GM12878 (cell line): ENCODE measurements around the gene MFN2. TPM values are rescaled to one million over a fixed set of nuclear protein-coding genes. Genes with fewer than 3 reads are reported as not detected.

ENCODE experiments used
- ATAC-seq: fragments of 200-7000 bp; cut with Tn5 transposase; 3 replicates; pipeline ENCODE4 v1.9.1; 2020; ENCODE audit warnings: mild to moderate bottlenecking, moderate library complexity
- BruUV-seq: library from RNA; stranded (reverse); fragments of 400-500 nt; replicated peaks from 2 replicates; lab custom pipeline; 2021; lab: Mats Ljungman, UMichigan
- CTCF ChIA-PET: fragments of 300-600 bp; sonication (Branson Sonifier 250); formaldehyde crosslinking; extraction: SDS; loops from one replicate; lab custom pipeline; 2021; ENCODE audit warnings: inconsistent platforms; lab: Yijun Ruan, JAX
- POLR2A ChIA-PET: fragments of 350-600 bp; formaldehyde crosslinking; extraction: SDS; loops from one replicate; lab custom pipeline; 2021; ENCODE audit warnings: inconsistent platforms; lab: Charles Lee
- RAD21 ChIA-PET: fragments of 300-600 bp; sonication (Branson Sonifier 250); formaldehyde crosslinking; loops from one replicate; lab custom pipeline; 2023; ENCODE audit warnings: antibody characterized with exemption; ENCODE audit not compliant: unreplicated experiment; lab: Charles Lee
- SMC1A ChIA-PET: fragments of 300-600 bp; sonication (Branson Sonifier 250); formaldehyde crosslinking; loops from one replicate; lab custom pipeline; 2023; ENCODE audit not compliant: unreplicated experiment, uncharacterized antibody; lab: Charles Lee
- DNase-seq: peaks from one replicate; pipeline ENCODE4 v3.0.0-alpha.2; 2011; ENCODE audit warnings: low read depth, low spot score
- FAIRE-seq: peaks from 3 replicates; lab custom pipeline; 2011; peaks lifted over from hg19 to GRCh38; lab: Jason Lieb, UNC
- H2AFZ ChIP-seq: 2 replicates; pipeline ENCODE4 v1.6.0; 2011; ENCODE audit warnings: low read depth, low read length, control low read depth; ENCODE audit not compliant: control insufficient read depth
- H3K27ac ChIP-seq: 2 replicates; pipeline ENCODE4 v1.5.1; 2011; ENCODE audit warnings: control low read depth; ENCODE audit not compliant: control insufficient read depth, insufficient read depth
- H3K27me3 ChIP-seq, 2 experiments: replicated peaks in 1 of 2; 2 replicates each; pipeline versions ENCODE4 v1.6.0 to v1.6.1; 2011; ENCODE audit warnings: low read length in 1 of 2; ENCODE audit not compliant: control insufficient read depth in 2 of 2, insufficient read depth in 2 of 2
- H3K36me3 ChIP-seq, 2 experiments: 2 replicates each; pipeline ENCODE4 v1.5.1; 2011; ENCODE audit warnings: low read length in 1 of 2; ENCODE audit not compliant: control insufficient read depth in 2 of 2, insufficient read depth in 2 of 2
- H3K4me1 ChIP-seq: 2 replicates; pipeline ENCODE4 v1.6.1; 2011; ENCODE audit warnings: mild to moderate bottlenecking, low read length, moderate library complexity, mixed read lengths; ENCODE audit not compliant: control insufficient read depth, insufficient read depth
- H3K4me2 ChIP-seq: 2 replicates; pipeline ENCODE4 v1.6.0; 2011; ENCODE audit warnings: control low read depth; ENCODE audit not compliant: control insufficient read depth, insufficient read depth
- H3K4me3 ChIP-seq: fragments of 200-600 bp; sonication (generic); 2 replicates; pipeline ENCODE4 v1.5.1; 2016
- H3K79me2 ChIP-seq: 2 replicates; pipeline ENCODE4 v1.6.0; 2011; ENCODE audit warnings: low read length; ENCODE audit not compliant: control insufficient read depth, insufficient read depth
- H3K9ac ChIP-seq: 2 replicates; pipeline ENCODE4 v1.8.0; 2011; ENCODE audit warnings: low read length, control low read depth, mixed read lengths; ENCODE audit not compliant: control insufficient read depth, insufficient read depth
- H3K9me3 ChIP-seq: replicated peaks from 3 replicates; pipeline ENCODE4 v1.5.1; 2011; ENCODE audit warnings: mild to moderate bottlenecking, low read length; ENCODE audit not compliant: control insufficient read depth, insufficient read depth
- H4K20me1 ChIP-seq: 2 replicates; pipeline ENCODE4 v1.6.0; 2011; ENCODE audit not compliant: control insufficient read depth, insufficient read depth
- HDAC2 ChIP-seq: fragments of 200-600 bp; sonication (generic); IDR thresholded peaks from 2 replicates; pipeline ENCODE4 v1.6.1; 2017
- RUNX3 ChIP-seq: IDR thresholded peaks from 2 replicates; pipeline ENCODE4 v1.6.1; 2012; ENCODE audit warnings: low read length, inconsistent platforms
- SPI1 ChIP-seq: IDR thresholded peaks from 2 replicates; pipeline ENCODE4 v1.6.1; 2011; ENCODE audit warnings: low read depth, mild to moderate bottlenecking, low read length, moderate library complexity, borderline replicate concordance; ENCODE audit not compliant: insufficient read depth
- SUZ12 ChIP-seq: fragments of 200-600 bp; sonication (generic); IDR thresholded peaks from one replicate; pipeline ENCODE4 v1.6.1; 2018; ENCODE audit warnings: antibody characterized with exemption, mild to moderate bottlenecking; ENCODE audit not compliant: unreplicated experiment
- TCF7 ChIP-seq: IDR thresholded peaks from 2 replicates; pipeline ENCODE4 v1.6.1; 2014; ENCODE audit warnings: antibody characterized with exemption, borderline replicate concordance
- WGBS: methylation state at CpG from one replicate; pipeline ENCODE4 v1.1.6; 2016; ENCODE audit warnings: low lambda C conversion rate; ENCODE audit not compliant: insufficient replicate concordance, insufficient coverage; ENCODE audit errors: missing lambda C conversion rate; 5-methylcytosine and 5-hydroxymethylcytosine counted together
- in situ Hi-C: fragments of 300-500 bp; cut with MboI; formaldehyde crosslinking; loops from 9 replicates; pipeline ENCODE4 v1.14.3; 2018; ENCODE audit warnings: mixed read lengths
- intact Hi-C: fragments of 100-400 bp; cut with micrococcal nuclease; formaldehyde crosslinking; loops from one replicate; pipeline ENCODE4 v1.14.2; 2022; ENCODE audit not compliant: unreplicated experiment
- polyA plus RNA-seq, 11 experiments: library from polyadenylated mRNA; depleted of rRNA in 4 of 11; unstranded in 6 of 11; stranded (reverse) in 5 of 11; fragments of >200 nt; fragmentation: Nextera tagmentation in 4 of 11; fragmentation: Illumina TruSeq in 1 of 11; extraction: Ambion mirVana in 4 of 11; extraction: Trizol in 1 of 11; gene quantifications; 1 replicate in 1 of 11; 2 replicates in 10 of 11; pipeline versions ENCODE4 v1.2.1 to v1.2.3, GENCODE V29; 2011 to 2016; ENCODE audit warnings: inconsistent platforms in 2 of 11, missing spikeins in 2 of 11, low read depth in 1 of 11
- total RNA-seq, 4 experiments: library from RNA; depleted of rRNA in 3 of 4; stranded (reverse); fragments of >200 nt in 3 of 4; fragmentation: Illumina TruSeq in 1 of 4; extraction: Trizol in 1 of 4; gene quantifications; 2 replicates each; pipeline versions ENCODE4 v1.2.1 to v1.2.3, GENCODE V29; 2013 to 2021
- TF ChIP-seq, protein P1 (sequence below): IDR thresholded peaks from 2 replicates; pipeline ENCODE4 v1.6.1; 2012; ENCODE audit warnings: improper control_type of control experiment, low read depth, low read length; ENCODE audit not compliant: insufficient replicate concordance

Gene MFN2
- total and polyA plus RNA-seq, 10 of the 15 experiments (the other 5 are each of a cell fraction or from before 2014, with no cell fraction given) = 5.3 to 64.4 (median 48.1) TPM

GRCh38 chr1:11961230-11961629 is 19.0 kb upstream of the MFN2 start:
- H3K4me2 ChIP-seq = no peak overlapping the region
- WGBS = 100% methylated on average over 4 of the region's 4 CpGs

More at GRCh38 chr1:11961230-11961629, 19.0 kb upstream of the MFN2 start:
- H3K9me3 ChIP-seq = no peaks in the 10 kb centered on the region
- H3K9ac ChIP-seq = no peak overlapping the region
- no peak overlapping the region for H2AFZ ChIP-seq
- intact Hi-C loops (no loop called here), in situ Hi-C loops (loop anchor here (10.0 kb wide), 1 partner anchor 116 kb away; the partner anchor contains the start of gene NPPA)
- TF ChIP-seq RUNX3 (no peak), TCF7 (no peak), SUZ12 (no peak), HDAC2 (no peak), SPI1 (no peak)
- TF ChIP-seq, protein P1, sequence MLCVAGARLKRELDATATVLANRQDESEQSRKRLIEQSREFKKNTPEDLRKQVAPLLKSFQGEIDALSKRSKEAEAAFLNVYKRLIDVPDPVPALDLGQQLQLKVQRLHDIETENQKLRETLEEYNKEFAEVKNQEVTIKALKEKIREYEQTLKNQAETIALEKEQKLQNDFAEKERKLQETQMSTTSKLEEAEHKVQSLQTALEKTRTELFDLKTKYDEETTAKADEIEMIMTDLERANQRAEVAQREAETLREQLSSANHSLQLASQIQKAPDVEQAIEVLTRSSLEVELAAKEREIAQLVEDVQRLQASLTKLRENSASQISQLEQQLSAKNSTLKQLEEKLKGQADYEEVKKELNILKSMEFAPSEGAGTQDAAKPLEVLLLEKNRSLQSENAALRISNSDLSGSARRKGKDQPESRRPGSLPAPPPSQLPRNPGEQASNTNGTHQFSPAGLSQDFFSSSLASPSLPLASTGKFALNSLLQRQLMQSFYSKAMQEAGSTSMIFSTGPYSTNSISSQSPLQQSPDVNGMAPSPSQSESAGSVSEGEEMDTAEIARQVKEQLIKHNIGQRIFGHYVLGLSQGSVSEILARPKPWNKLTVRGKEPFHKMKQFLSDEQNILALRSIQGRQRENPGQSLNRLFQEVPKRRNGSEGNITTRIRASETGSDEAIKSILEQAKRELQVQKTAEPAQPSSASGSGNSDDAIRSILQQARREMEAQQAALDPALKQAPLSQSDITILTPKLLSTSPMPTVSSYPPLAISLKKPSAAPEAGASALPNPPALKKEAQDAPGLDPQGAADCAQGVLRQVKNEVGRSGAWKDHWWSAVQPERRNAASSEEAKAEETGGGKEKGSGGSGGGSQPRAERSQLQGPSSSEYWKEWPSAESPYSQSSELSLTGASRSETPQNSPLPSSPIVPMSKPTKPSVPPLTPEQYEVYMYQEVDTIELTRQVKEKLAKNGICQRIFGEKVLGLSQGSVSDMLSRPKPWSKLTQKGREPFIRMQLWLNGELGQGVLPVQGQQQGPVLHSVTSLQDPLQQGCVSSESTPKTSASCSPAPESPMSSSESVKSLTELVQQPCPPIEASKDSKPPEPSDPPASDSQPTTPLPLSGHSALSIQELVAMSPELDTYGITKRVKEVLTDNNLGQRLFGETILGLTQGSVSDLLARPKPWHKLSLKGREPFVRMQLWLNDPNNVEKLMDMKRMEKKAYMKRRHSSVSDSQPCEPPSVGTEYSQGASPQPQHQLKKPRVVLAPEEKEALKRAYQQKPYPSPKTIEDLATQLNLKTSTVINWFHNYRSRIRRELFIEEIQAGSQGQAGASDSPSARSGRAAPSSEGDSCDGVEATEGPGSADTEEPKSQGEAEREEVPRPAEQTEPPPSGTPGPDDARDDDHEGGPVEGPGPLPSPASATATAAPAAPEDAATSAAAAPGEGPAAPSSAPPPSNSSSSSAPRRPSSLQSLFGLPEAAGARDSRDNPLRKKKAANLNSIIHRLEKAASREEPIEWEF = no peak
- BruUV-seq = no TSS peak
- peaks cover 6 to 17% of the 10 kb centered on the region in 2 experiments for H3K36me3 ChIP-seq
- ChIA-PET POLR2A (no interaction called here), CTCF (interaction anchor here (0.6 to 1.1 kb wide), 2 partner anchors 23 to 84 kb away, joined by 3 to 4 read pairs; no protein-coding TSS in a partner anchor), RAD21 (interaction anchor here (0.7 kb wide), 1 partner anchor 27 kb away, joined by 3 read pairs; no protein-coding TSS in a partner anchor), SMC1A (no interaction called here)
- FAIRE-seq = no peak
- no peak overlapping the region for H3K27ac ChIP-seq
- no peaks in the 10 kb centered on the region for H3K27me3 ChIP-seq
- no peak for ATAC-seq
- H3K4me1 ChIP-seq = no peaks in the 10 kb centered on the region
- H3K79me2 ChIP-seq = no peaks in the 10 kb centered on the region
- DNase-seq = no peak
- H3K4me3 ChIP-seq = no peak overlapping the region
- no peaks in the 10 kb centered on the region; the same call in 1 of the 2 replicates for H4K20me1 ChIP-seq
